GM12878 (cell line): Measurements from ENCODE around the gene ZCCHC24. TPM values are rescaled to one million over a fixed set of nuclear protein-coding genes. Genes with fewer than 3 reads are reported as not detected.

Experiments
- ATAC-seq: fragments of 200-7000 bp; cut with Tn5 transposase; 3 replicates; pipeline ENCODE4 v1.9.1; 2020; ENCODE audit warnings: mild to moderate bottlenecking, moderate library complexity
- BruUV-seq: library from RNA; stranded (reverse); fragments of 400-500 nt; replicated peaks from 2 replicates; lab custom pipeline; 2021; lab: Mats Ljungman, UMichigan
- CTCF ChIA-PET: fragments of 300-600 bp; sonication (Branson Sonifier 250); formaldehyde crosslinking; extraction: SDS; loops from one replicate; lab custom pipeline; 2021; ENCODE audit warnings: inconsistent platforms; lab: Yijun Ruan, JAX
- POLR2A ChIA-PET: fragments of 350-600 bp; formaldehyde crosslinking; extraction: SDS; loops from one replicate; lab custom pipeline; 2021; ENCODE audit warnings: inconsistent platforms; lab: Charles Lee
- RAD21 ChIA-PET: fragments of 300-600 bp; sonication (Branson Sonifier 250); formaldehyde crosslinking; loops from one replicate; lab custom pipeline; 2023; ENCODE audit warnings: antibody characterized with exemption; ENCODE audit not compliant: unreplicated experiment; lab: Charles Lee
- SMC1A ChIA-PET: fragments of 300-600 bp; sonication (Branson Sonifier 250); formaldehyde crosslinking; loops from one replicate; lab custom pipeline; 2023; ENCODE audit not compliant: unreplicated experiment, uncharacterized antibody; lab: Charles Lee
- DNase-seq: peaks from one replicate; pipeline ENCODE4 v3.0.0-alpha.2; 2011; ENCODE audit warnings: low read depth, low spot score
- FAIRE-seq: peaks from 3 replicates; lab custom pipeline; 2011; peaks lifted over from hg19 to GRCh38; lab: Jason Lieb, UNC
- H2AFZ ChIP-seq: 2 replicates; pipeline ENCODE4 v1.6.0; 2011; ENCODE audit warnings: low read depth, low read length, control low read depth; ENCODE audit not compliant: control insufficient read depth
- H3K27ac ChIP-seq: 2 replicates; pipeline ENCODE4 v1.5.1; 2011; ENCODE audit warnings: control low read depth; ENCODE audit not compliant: control insufficient read depth, insufficient read depth
- H3K27me3 ChIP-seq, 2 experiments: replicated peaks in 1 of 2; 2 replicates each; pipeline versions ENCODE4 v1.6.0 to v1.6.1; 2011; ENCODE audit warnings: low read length in 1 of 2; ENCODE audit not compliant: control insufficient read depth in 2 of 2, insufficient read depth in 2 of 2
- H3K36me3 ChIP-seq, 2 experiments: 2 replicates each; pipeline ENCODE4 v1.5.1; 2011; ENCODE audit warnings: low read length in 1 of 2; ENCODE audit not compliant: control insufficient read depth in 2 of 2, insufficient read depth in 2 of 2
- H3K4me1 ChIP-seq: 2 replicates; pipeline ENCODE4 v1.6.1; 2011; ENCODE audit warnings: mild to moderate bottlenecking, low read length, moderate library complexity, mixed read lengths; ENCODE audit not compliant: control insufficient read depth, insufficient read depth
- H3K4me2 ChIP-seq: 2 replicates; pipeline ENCODE4 v1.6.0; 2011; ENCODE audit warnings: control low read depth; ENCODE audit not compliant: control insufficient read depth, insufficient read depth
- H3K4me3 ChIP-seq: fragments of 200-600 bp; sonication (generic); 2 replicates; pipeline ENCODE4 v1.5.1; 2016
- H3K79me2 ChIP-seq: 2 replicates; pipeline ENCODE4 v1.6.0; 2011; ENCODE audit warnings: low read length; ENCODE audit not compliant: control insufficient read depth, insufficient read depth
- H3K9ac ChIP-seq: 2 replicates; pipeline ENCODE4 v1.8.0; 2011; ENCODE audit warnings: low read length, control low read depth, mixed read lengths; ENCODE audit not compliant: control insufficient read depth, insufficient read depth
- H3K9me3 ChIP-seq: replicated peaks from 3 replicates; pipeline ENCODE4 v1.5.1; 2011; ENCODE audit warnings: mild to moderate bottlenecking, low read length; ENCODE audit not compliant: control insufficient read depth, insufficient read depth
- H4K20me1 ChIP-seq: 2 replicates; pipeline ENCODE4 v1.6.0; 2011; ENCODE audit not compliant: control insufficient read depth, insufficient read depth
- EED ChIP-seq: sonication (generic); IDR thresholded peaks from 2 replicates; pipeline ENCODE4 v1.6.1; 2016; ENCODE audit warnings: antibody characterized with exemption, low read depth
- IKZF1 ChIP-seq: fragments of 450-650 bp; conservative IDR thresholded peaks from 2 replicates; pipeline ENCODE4 v1.6.1; 2017; ENCODE audit warnings: antibody characterized with exemption, mild to moderate bottlenecking
- MLLT1 ChIP-seq: fragments of 450-650 bp; IDR thresholded peaks from 2 replicates; pipeline ENCODE4 v1.6.1; 2016; ENCODE audit warnings: mild to moderate bottlenecking
- NKRF ChIP-seq: fragments of 450-650 bp; conservative IDR thresholded peaks from 2 replicates; pipeline ENCODE4 v1.6.1; 2017; ENCODE audit warnings: mild to moderate bottlenecking, moderate library complexity
- PAX8 ChIP-seq: fragments of 450-650 bp; IDR thresholded peaks from 2 replicates; pipeline ENCODE4 v1.6.1; 2017; ENCODE audit warnings: mild to moderate bottlenecking, moderate library complexity
- RUNX3 ChIP-seq: IDR thresholded peaks from 2 replicates; pipeline ENCODE4 v1.6.1; 2012; ENCODE audit warnings: low read length, inconsistent platforms
- SKIL ChIP-seq: fragments of 450-650 bp; IDR thresholded peaks from 2 replicates; pipeline ENCODE4 v1.6.1; 2017; ENCODE audit warnings: mild to moderate bottlenecking, low read depth, inconsistent platforms; ENCODE audit not compliant: poor library complexity, severe bottlenecking
- STAT1 ChIP-seq: fragments of 450-650 bp; conservative IDR thresholded peaks from 2 replicates; pipeline ENCODE4 v1.6.1; 2014; ENCODE audit warnings: antibody characterized with exemption, mild to moderate bottlenecking
- SUPT20H ChIP-seq: IDR thresholded peaks from 2 replicates; pipeline ENCODE4 v1.6.1; 2011; ENCODE audit warnings: low read depth, mild to moderate bottlenecking, low read length, moderate library complexity, borderline replicate concordance; ENCODE audit not compliant: control insufficient read depth
- SUZ12 ChIP-seq: fragments of 200-600 bp; sonication (generic); IDR thresholded peaks from one replicate; pipeline ENCODE4 v1.6.1; 2018; ENCODE audit warnings: antibody characterized with exemption, mild to moderate bottlenecking; ENCODE audit not compliant: unreplicated experiment
- ZNF592 ChIP-seq: fragments of 450-650 bp; IDR thresholded peaks from 2 replicates; pipeline ENCODE4 v1.6.1; 2017; ENCODE audit warnings: mild to moderate bottlenecking, moderate library complexity
- ZZZ3 ChIP-seq: IDR thresholded peaks from 2 replicates; pipeline ENCODE4 v1.6.1; 2011; ENCODE audit warnings: low read depth; ENCODE audit not compliant: control insufficient read depth, insufficient read length
- WGBS: methylation state at CpG from one replicate; pipeline ENCODE4 v1.1.6; 2016; ENCODE audit warnings: low lambda C conversion rate; ENCODE audit not compliant: insufficient replicate concordance, insufficient coverage; ENCODE audit errors: missing lambda C conversion rate; 5-methylcytosine and 5-hydroxymethylcytosine counted together
- in situ Hi-C: fragments of 300-500 bp; cut with MboI; formaldehyde crosslinking; loops from 9 replicates; pipeline ENCODE4 v1.14.3; 2018; ENCODE audit warnings: mixed read lengths
- intact Hi-C: fragments of 100-400 bp; cut with micrococcal nuclease; formaldehyde crosslinking; loops from one replicate; pipeline ENCODE4 v1.14.2; 2022; ENCODE audit not compliant: unreplicated experiment
- polyA plus RNA-seq, 11 experiments: library from polyadenylated mRNA; depleted of rRNA in 4 of 11; unstranded in 6 of 11; stranded (reverse) in 5 of 11; fragments of >200 nt; fragmentation: Nextera tagmentation in 4 of 11; fragmentation: Illumina TruSeq in 1 of 11; extraction: Ambion mirVana in 4 of 11; extraction: Trizol in 1 of 11; gene quantifications; 1 replicate in 1 of 11; 2 replicates in 10 of 11; pipeline versions ENCODE4 v1.2.1 to v1.2.3, GENCODE V29; 2011 to 2016; ENCODE audit warnings: inconsistent platforms in 2 of 11, missing spikeins in 2 of 11, low read depth in 1 of 11
- total RNA-seq, 4 experiments: library from RNA; depleted of rRNA in 3 of 4; stranded (reverse); fragments of >200 nt in 3 of 4; fragmentation: Illumina TruSeq in 1 of 4; extraction: Trizol in 1 of 4; gene quantifications; 2 replicates each; pipeline versions ENCODE4 v1.2.1 to v1.2.3, GENCODE V29; 2013 to 2021

The ZCCHC24 gene
- total and polyA plus RNA-seq, 10 of the 15 experiments (the other 5 are each of a cell fraction or from before 2014, with no cell fraction given): 0.02 to 0.62 (median 0.04) TPM; not detected in 4

GRCh38 chr10:79359816-79360498 is 85.5 kb downstream of the ZCCHC24 start:
- H3K4me3 ChIP-seq: no peak overlapping the region
- SMC1A ChIA-PET: interaction anchor here (1.1 to 1.4 kb wide), 3 partner anchors 9 to 14 kb away, joined by 3 read pairs; no protein-coding TSS in a partner anchor
- H3K4me2 ChIP-seq: no peak overlapping the region
- H3K27ac ChIP-seq: no peak overlapping the region
- POLR2A ChIA-PET: no interaction called here
- FAIRE-seq (no peak), DNase-seq (no peak), ATAC-seq (peak; percentile 35; the same call in 1 of the 3 replicates)
- CTCF ChIA-PET: interaction anchor here (1.3 to 4.8 kb wide), 3 partner anchors 11 to 111 kb away, joined by 5 to 24 read pairs (median 10); no protein-coding TSS in a partner anchor
- intact Hi-C loops (no loop called here), in situ Hi-C loops (no loop called here)
- no peak overlapping the region for H2AFZ ChIP-seq
- no TSS peak for BruUV-seq
- peaks cover under 1 to 6% of the 10 kb centered on the region in 2 experiments for H3K36me3 ChIP-seq
- H3K27me3 ChIP-seq: no peaks in the 10 kb centered on the region
- H3K9ac ChIP-seq: no peak overlapping the region
- H4K20me1 ChIP-seq: no peaks in the 10 kb centered on the region
- peaks cover 9% of the 10 kb centered on the region for H3K4me1 ChIP-seq
- 68% methylated on average over 6 of the region's 6 CpGs for WGBS
- H3K9me3 ChIP-seq: no peaks in the 10 kb centered on the region; the same call in 2 of the 3 replicates
- RAD21 ChIA-PET: interaction anchor here (0.7 kb wide), 1 partner anchor 721 kb away, joined by 4 read pairs; no protein-coding TSS in a partner anchor
- no peaks in the 10 kb centered on the region; the same call in 1 of the 2 replicates for H3K79me2 ChIP-seq
- TF ChIP-seq PAX8 (no peak), MLLT1 (no peak), EED (no peak), ZNF592 (no peak), RUNX3 (no peak), SUZ12 (no peak), IKZF1 (no peak), SKIL (no peak), ZZZ3 (no peak), STAT1 (no peak), SUPT20H (no peak), NKRF (no peak)
